Measurements from ENCODE around the gene CLCNKA.

DNA sequence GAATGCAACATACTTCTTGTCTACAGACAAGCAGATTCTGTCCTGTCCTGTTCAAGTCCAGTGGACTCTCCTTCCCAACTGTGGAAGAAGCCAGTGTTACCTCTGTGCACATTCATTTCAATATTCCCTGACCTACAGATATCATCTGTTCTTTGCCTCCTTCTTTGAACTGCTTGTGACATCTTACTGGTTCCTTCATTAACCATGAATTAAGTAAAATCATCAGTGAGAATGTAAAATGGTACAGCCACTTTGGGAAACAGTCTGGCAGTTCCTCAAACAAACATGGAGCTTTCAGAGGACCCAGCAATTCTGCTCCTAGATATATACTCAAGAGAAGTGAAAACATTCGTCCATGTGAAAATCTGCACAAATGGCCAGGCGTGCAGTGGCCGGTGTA, 11.0 kb upstream of the CLCNKA start:
- TF ChIP-seq, protein P1, sequence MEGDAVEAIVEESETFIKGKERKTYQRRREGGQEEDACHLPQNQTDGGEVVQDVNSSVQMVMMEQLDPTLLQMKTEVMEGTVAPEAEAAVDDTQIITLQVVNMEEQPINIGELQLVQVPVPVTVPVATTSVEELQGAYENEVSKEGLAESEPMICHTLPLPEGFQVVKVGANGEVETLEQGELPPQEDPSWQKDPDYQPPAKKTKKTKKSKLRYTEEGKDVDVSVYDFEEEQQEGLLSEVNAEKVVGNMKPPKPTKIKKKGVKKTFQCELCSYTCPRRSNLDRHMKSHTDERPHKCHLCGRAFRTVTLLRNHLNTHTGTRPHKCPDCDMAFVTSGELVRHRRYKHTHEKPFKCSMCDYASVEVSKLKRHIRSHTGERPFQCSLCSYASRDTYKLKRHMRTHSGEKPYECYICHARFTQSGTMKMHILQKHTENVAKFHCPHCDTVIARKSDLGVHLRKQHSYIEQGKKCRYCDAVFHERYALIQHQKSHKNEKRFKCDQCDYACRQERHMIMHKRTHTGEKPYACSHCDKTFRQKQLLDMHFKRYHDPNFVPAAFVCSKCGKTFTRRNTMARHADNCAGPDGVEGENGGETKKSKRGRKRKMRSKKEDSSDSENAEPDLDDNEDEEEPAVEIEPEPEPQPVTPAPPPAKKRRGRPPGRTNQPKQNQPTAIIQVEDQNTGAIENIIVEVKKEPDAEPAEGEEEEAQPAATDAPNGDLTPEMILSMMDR (IDR thresholded peaks at IDR 0.05) = no peak
- no peak for TF ChIP-seq ZFX (IDR thresholded peaks at IDR 0.05; ENCODE audit: borderline replicate concordance)
